GM12873 (cell line): ENCODE measurements around the gene AGPAT4.

Source experiments
- CTCF ChIP-seq: IDR thresholded peaks from 2 replicates; pipeline ENCODE4 v1.5.1; 2012; ENCODE audit warnings: low read depth, mild to moderate bottlenecking, moderate library complexity, low read length, control low read depth; ENCODE audit not compliant: insufficient read depth; ENCODE audit errors: missing control alignments

Gene AGPAT4

GRCh38 chr6:161246725-161247124 lies 27.1 kb downstream of the AGPAT4 start:
- TF ChIP-seq CTCF = no peak

- TF ChIP-seq CTCF = no peak
These were observed 28.5 kb downstream of the AGPAT4 start for GRCh38 chr6:161245363-161245762.

GRCh38 chr6:161244725-161245124 lies 29.1 kb downstream of the AGPAT4 start:
- no peak for TF ChIP-seq CTCF

GRCh38 chr6:161242779-161243693 lies 30.8 kb downstream of the AGPAT4 start:
- no peak for TF ChIP-seq CTCF

GRCh38 chr6:161242113-161242512 lies 31.7 kb downstream of the AGPAT4 start:
- TF ChIP-seq CTCF = no peak

- TF ChIP-seq CTCF = no peak
These were observed 34.9 kb downstream of the AGPAT4 start for GRCh38 chr6:161239001-161239400.

- no peak for TF ChIP-seq CTCF
These were observed 35.4 kb downstream of the AGPAT4 start for GRCh38 chr6:161238500-161238899.
